ENCODE measurements around the gene RBM19.

Gene RBM19

DNA sequence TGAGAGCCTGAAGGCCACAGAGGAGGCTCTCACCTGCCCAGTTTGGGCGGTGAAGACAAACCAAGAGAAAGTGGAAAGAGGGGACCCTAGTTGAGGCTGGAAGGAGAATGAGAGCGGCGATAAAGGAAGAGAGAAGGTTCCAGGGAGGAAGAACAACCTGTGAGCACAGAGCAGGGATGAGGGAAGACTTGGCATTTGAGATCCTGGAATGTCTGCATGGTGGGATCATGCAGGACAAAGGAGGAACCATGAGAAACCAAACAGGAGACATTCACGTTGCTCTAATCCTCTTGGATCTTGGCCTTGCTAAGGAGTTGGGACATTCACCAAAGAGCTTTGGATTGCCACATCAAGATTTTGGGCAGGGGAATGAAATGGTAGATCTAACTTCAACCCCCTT is 22.9 kb upstream of the RBM19 start:
- DNase-seq: no peak

DNA sequence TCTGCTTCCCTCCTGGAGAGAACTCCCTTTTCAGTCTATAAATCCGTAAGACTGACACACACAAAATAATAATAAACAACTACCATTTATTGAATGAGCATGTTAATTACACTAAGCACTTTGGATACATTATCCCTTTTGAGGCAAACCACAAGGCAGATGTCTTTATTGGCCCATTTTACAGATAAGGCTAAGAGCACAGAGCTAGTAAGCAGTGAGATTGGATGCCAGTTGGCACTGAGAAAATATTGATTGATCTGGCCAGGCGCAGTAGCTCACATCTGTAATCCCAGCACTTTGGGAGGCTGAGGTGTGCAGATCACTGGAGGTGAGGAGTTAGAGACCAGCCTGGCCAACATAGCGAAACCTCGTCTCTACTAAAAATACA is 21.9 kb upstream of the RBM19 start:
- no peak for DNase-seq

DNA sequence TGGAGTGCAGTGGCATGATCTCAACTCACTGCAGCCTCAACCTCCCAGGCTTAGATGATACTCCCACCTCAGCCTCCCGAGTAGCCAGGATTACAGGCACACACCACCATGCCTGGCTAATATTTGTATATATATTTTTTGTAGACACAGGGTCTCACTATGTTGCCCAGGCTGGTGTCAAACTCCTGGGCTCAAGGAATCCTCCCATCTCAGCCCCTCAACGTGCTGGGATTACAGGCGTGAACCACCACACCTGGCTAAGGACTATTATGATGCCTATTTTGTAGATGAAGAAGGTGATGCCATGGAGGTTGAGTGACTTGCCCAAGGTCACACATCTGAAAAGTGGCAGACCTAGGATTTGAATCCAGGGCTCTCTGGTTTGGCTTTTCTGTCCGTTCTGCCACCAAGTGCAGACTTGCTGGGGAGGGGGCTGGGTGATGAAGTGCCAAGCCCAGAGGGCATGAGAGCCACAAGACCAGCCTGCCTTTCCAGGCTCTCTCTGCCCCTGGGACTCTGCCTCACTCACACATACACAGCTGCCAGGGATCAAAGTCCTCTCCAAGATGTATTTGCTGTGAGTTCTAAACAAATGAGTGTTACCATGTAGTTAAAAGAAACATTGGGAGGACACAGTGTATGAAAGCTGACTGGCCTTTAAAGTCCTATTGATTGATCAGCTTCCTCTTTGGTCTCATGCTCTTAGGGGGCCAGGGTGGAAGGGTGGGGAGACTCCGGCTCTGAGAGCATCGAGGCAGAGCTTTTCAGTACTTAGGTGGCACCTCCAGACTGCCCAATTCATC is 21.3 kb upstream of the RBM19 start:
- no peak for DNase-seq

DNA sequence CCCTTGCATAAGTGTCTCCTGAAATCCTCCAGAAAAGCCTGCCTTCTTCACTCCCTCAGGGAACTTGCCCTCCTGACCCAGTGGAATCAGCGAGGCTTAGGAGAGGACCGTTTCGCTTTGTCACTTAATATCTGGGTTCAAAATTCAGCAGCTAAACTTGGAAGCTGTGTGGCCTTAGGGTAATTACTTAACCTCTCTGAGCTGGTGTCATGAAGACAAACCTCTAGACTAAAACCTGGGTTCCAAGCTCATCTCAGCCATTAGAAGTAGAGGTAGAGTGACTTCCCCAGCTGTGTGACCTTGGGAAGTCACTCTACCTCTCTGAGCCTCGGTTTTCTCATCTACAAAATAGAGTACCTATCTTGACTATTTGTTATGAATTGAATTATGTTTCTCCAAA is 18.3 kb upstream of the RBM19 start:
- no peak for DNase-seq

DNA sequence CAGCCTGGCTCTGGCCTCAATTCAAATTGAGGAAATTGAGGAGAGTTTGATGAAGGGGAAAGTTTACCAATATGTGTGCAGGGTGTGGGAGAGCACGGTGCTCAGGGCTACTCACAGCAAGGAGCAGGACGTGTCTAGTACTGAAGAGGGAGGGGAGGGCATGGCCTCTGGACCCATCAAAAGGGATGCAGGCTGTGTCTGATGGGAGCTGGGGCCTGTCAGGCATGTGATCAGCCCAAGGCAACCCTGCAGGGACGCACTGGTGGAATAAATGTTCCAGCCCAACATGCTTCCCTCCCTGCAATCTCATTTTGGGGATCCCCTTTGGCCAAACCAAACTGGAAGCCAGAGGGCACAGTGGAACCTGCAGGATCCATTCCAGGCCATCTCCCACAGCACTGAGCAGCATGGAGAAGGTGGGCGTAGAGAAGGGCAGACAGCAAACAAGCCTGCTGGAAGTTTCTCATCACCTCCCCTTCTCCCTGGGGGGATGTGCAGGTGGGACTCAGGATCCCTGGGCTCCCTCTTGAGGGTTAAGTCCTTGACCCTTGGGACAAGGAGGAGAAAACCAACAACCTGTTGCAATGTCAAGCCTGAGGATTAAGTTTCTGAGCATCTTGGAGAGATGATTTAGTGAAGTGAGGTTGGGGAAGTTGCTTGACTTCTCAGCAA is 17.8 kb upstream of the RBM19 start:
- DNase-seq: no peak

DNA sequence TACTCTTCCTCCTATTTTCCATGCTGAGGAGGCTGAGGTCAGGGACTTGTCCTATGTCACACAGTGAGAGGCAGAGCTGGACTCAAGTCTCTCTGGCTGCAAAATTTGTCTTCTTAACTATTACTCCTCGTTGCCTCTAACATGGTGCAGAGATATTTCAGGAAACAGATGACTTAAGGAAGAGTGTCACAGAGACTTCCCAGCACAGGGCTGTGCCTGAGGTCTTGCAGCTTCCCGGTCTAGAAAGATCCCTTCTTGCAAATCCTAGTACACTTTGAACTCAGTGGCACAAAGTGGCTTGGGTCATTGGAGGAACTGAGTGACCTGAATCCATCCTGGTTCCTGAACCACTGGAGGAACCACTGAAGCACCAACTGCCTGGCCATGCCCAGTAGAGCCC is 17.1 kb upstream of the RBM19 start:
- no peak for DNase-seq

DNA sequence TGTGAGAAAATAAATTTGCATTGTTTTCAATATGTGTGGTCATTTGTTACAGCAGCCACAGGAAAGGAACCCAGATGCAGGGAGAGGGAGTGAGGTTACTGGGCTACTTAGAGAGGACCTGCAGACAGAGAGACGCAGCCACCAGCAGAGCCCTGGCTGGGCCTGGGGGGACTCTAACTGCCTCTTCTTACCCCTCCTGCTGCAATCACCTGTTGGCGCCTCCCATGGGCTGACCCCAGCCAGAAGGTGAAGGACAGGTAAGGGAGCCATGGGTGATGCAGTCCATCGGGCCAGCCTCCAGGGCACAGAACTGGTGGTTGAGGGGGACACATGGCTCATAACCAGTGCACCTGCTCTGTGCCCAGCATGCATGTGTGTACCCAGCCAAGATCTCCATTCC is 15.8 kb upstream of the RBM19 start:
- DNase-seq: no peak

DNA sequence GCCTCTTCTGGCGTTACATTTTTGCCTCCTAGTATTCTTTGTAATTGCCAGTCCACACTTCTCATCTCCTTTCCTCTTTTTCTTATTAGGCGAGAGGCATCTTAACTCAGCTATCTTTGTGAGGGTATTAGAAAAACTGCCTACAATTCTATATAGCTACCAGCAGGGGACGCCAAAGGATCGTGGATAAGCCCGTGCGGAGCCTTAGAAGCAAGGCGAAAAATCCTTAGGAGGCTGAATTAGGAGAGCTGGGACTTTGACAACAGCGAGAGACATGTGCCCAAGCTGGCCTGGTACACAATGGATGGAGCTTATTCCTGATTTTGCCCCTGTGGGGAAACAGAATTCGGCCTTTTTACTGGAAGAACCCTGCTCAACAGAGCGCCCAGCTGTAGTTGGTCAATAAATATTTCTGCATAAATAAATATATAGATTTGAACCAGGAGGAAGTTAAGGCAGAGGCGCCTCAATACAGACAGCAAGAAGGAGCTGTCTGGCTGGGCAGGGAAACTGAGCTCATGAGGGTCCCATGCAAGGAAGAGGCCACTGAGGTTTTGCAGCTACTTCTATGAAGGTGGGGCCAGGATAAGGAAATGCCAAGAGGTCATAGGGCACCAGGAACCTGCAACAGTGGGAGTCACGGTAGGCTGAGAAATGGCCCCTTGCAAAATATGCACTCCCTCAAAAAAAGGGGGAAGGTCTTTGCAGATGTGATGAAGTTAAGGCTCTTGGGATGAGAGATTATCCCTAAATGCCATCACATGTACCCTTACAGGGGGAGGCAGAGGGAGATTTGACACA is 14.6 kb upstream of the RBM19 start:
- peak; percentile 69 for DNase-seq

DNA sequence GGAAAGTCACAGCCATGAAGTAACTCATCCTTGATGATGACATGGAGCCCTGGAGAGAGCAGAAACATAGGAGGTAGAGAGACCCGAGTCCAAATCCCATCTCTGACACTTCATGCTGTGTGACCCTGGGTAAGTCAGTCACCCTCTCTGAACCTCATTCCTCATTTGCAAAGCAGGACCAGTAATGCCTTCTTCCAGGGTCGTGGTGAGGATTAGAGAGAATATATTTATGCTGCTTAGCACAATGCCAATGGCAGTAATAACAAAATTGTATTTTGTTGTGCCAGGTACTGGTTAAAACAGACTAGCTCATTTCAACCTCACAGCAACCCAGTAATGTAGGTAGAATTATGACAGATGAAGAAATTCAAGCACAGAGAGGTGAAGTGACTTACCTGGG is 13.9 kb upstream of the RBM19 start:
- no peak for DNase-seq

DNA sequence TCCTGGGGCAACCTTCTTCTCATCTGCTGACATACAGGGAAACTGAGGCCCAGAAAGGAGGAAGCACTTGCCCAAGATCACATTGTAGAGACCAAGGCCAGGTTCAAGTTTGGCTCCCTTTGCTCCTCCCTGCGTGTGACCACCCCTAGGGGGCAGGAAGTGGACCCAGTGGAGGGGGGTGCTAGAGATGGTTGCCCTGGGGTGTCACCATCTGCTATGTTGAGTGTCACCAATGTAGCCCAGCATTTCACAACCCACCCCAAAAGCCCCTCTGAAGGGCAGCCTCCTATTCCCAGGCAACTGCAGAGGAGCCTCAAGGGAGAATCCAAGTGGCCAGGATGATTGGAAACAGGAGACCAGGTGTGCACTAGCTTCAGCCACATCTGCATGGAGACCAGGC is 12.0 kb upstream of the RBM19 start:
- DNase-seq: no peak

DNA sequence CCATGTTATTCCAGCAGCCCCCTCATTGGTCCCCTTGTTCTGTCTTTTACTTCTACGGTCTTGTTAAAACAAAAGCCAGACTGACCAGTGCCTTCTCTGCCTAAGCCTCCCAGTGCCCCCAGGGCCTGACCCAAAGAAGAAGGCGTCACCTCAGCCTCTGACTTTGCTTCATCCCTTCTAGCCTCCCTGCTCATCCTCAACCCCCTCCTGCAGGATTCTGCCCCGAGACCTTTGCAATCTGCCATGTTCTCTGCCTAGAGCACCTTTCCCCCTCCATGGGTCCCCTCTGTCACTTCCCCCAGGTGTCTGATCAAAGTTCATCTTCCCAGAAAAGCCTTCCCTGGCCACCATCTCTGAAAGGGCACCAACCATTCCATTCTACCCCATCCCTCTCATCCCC is 7.9 kb upstream of the RBM19 start:
- DNase-seq: no peak

DNA sequence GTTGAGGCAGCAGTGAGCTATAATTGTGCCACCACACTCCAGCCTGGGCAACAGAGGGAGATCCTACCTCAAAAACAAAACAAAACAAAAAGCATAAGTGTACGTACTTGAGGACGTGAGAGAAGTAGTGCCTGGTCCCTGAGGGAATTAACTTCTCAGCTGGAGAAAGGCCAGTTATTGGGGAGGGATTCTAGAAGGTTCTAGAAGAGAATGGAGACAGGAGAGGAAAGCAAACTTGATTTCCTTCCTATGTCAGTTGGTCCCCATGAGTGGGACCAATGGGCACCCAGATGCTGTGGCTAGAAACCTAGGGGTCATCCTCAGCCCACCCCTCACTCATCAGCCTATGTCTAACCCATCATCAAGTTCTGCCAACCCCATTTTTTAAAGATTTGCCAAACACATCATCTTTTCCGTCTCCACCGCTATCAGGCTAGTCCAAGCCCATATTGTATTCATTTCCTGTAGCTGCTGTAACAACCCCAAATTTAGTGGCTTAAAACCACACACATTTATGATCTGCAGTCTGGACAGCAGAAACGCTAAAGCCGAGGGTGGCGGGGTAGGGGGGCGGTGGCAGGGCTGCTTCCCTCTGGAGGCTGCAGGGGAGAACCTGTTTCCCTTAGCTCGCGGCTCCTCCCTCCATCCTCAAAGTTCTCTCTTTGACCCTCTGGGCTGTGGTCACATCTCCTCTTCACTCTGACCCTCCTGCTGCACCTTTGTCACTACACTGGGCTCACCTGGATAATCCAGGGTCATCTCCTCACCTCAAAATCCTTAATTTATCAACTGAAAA is 7.2 kb upstream of the RBM19 start:
- DNase-seq: no peak

DNA sequence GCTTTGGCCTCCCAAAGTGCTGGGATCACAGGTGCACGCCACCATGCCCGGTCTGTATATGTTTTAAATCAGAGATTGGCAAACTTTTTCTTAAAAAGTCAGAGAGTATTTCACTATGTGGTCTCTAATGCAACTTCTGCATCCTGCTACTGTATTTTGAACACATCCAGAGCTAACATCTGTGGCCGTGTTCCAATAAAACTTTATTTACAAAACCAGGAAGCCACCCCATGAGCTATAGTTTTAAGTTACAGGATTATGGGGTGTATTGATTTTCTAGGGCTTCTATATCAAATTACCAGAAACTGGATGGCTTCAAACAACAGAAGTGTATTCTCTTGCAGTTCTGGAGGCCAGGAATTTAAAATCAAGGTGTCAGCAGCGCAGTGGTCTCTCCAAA is 5.3 kb upstream of the RBM19 start:
- DNase-seq: no peak

DNA sequence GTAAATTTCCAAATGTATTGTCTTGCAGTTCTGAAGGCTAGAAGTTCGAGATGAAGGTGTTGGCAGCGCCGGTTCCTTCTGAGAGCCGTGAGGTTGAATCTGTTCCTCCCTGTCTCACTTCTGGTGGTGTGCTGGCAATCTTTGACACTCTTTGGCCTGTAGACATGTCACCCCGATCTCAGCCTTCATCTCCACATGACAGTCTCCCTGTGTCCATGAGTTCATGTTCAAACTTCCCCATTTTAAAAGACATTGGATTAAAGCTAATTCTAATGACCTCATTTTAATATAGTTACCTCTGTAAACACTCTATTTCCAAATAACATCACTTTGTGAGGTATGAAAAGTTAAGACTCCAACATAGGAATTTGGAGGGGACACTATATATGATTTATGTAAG is 4.1 kb upstream of the RBM19 start:
- DNase-seq: no peak

DNA sequence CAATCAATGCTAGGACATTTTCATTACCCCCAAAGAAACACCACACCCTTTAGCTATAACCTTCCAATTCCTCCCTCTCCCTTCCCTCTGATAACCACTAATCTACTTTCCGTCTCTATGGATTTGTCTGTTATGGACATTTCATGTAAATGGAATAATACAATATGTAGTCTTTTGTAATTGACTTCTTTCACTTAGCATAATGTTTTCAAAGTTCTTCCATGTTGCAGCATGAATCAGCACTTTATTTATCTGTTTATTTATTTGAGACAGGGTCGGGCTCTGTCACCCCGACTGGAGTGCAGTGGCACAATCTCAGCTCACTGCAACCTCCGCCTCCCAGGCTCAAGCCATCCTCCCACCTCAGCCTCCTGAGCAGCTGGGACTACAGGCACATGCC is 1.2 kb upstream of the RBM19 start:
- no peak for DNase-seq

DNA sequence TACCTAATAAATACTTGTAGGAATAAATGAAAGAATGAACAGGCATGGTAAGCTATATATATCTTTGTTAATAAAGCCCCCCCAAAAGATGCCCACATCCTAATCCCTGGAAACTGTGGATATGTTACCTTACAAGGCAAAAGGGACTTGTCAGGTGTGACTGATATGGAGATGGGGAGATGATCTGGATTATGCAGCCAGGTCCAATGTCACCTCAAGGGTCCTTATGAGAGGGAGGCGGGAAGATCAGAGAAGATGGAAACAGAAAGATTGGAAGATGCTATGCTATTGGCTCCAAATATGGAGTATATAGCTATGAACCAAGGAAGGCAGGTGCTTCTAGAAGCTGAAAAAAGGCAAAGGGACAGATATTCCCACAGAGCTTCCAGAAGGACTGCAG is 3.4 kb downstream of the RBM19 start:
- no peak for DNase-seq

DNA sequence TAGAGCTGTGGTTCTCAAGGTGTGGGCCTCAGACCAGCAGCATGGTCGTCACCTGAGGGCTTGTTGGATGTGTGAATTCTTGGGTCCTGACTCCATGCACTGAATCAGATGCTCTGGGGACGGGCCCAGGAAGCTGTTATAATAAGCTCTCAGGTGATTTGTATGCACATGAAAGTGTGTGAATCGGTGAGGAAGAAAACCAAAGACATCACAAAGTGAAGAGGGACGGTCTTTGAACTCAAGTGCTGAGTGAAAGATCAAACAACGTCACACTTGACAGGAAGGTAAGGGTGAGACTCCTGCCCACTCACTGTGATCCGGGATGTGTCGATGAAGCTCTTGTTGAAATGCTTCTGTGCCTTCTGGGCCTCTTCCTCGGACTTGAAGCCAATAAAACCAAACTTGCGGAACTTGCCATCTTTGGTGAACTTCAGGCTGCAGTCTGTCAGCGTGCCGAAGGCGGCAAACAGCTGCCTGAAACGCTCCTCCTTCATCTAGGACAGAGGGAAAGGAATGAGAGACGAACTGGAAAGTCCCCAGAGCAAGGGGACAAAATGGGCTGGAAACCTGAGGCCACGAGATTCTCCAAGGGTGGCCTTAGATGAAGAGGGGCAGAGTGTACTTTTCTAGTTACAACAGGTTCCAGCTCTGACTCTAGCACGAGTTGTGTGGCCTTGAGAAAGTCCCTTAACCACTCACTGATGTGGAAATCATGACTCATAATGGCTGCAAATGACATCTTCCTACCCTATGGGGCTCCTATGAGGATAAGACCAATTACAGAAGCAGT is 4.0 kb downstream of the RBM19 start:
- no peak for DNase-seq

DNA sequence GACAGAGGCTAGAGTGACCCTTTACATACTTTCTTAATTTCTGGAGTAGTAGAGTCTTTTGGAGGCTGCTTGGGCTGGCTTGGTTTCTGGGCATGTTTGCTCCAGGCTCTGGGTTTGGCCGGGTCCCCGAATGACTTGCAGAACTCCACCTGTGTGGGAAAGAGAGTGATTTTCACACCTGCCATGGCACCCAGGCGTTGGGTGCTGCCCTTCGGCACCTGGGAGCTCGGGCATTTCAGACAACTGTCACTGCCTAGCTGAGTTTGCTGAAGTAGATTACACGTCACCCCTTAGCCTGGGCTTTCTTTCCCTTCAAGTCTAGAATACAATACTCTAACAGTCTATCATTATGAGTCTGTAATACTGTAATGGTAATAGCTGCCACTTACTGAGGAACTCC is 6.1 kb downstream of the RBM19 start:
- no peak for DNase-seq

DNA sequence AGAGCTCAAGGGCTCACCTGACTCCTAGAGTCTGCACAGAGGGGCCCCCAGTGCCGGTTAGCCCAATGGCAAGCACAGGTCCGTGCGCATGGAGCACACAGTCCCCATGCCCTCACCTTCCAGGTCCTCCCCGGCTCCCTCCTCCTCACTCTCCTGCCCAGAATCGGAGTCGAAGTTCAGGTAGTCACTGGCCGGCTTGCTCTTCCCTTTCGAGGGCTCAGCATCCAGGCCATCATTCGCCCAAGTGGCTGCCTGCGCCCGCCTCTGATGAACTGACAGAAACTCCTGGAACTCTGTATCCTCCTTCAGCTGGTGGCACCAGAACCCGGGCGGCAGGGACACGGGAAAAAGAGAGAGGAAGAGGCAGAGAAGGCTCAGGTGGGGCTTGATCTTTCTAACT is 7.0 kb downstream of the RBM19 start:
- no peak for DNase-seq

DNA sequence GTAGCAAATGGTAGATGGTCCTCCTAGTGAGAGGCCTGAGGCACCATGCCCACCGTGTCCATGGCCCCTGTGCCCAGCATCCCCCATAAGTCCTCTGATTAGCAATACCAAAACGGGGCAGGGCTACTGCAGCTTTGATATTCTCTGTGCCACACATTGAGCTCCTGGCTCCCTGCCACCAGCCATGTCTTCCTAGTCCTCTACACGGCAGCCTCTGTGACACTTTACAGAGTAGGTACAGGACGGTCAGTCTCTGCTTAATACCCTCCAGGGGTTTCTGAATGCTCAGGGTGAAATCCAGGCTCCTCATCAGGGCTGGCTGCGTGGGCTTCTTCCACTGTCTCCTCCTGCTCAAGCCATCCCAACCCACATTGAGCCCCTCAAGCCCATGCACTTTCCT is 8.0 kb downstream of the RBM19 start:
- DNase-seq: no peak

DNA sequence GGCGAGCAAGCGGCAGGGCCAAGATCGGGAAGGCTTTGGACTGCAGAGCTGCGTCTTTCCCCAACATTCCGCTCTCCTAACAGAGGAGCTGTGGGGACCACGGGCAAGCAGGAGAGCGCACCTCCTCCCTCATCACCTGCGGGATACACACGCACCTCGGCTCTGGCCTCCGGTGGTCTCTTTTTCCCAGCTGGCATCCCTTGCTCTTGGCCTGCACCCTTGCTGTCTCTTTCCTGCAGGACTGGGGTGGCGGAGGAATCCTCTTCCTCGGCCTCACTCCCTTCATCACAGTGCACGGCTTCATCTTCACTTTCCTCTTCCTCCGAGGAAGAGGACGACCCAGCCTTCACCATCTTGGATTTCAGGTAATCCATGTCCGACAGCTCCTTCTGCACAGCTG is 8.5 kb downstream of the RBM19 start:
- DNase-seq: no peak

All from fibroblast of skin of abdomen (primary cell).